Hematopoietic multipotent progenitor cell treated with erythropoietin and hydrocortisone succinate and interleukin-3 and kit ligand, for 4 days (in vitro differentiated cells): ENCODE results near the gene LGALS7.
"Not testable (repeated sequence)": the region's sequence is repeated elsewhere in the genome, so short reads cannot be mapped to it uniquely, and the experiment has no call there.

ENCODE experiments used
- DNase-seq: peaks from one replicate; pipeline ENCODE4 v3.0.0-alpha.2; 2015

Gene LGALS7

GRCh38 chr19:38773469-38774177 is at the start of gene LGALS7:
TSS of gene LGALS7 (minus strand) at chr19:38773517. CDS start at chr19:38773492, 25 bp downstream.
- no peak for DNase-seq

DNA sequence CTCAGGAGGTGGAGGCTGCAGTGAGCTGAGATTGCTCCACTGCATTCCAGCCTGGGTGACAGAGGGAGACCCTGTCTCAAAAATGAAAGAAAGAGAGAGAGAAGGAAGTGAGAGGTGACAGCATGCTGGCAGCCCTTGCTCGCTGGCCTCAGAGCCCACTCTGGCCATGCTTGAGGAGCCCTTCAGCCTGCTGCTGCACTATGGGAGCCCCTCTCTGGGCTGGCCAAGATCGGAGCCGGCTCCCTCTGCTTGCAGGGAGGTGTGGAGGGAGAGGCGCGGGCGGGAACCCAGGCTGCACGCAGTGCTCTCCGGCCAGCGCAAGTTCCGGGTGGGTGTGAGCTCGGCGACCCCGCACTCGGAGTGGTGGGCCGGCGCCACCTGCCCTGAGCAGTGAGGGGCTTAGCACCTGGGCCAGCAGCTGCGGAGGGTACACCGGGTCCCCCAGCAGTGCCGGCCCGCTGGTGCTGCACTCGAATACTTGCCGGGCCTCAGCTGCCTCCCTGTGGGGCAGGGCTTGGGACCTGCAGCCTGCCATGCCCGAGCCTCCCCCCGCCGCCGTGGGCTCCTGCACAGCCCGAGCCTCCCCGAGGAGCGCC is 48.0 kb upstream of the LGALS7 start:
- DNase-seq = not testable (repeated sequence)

GRCh38 chr19:38819231-38819920 is 46.1 kb upstream of the LGALS7 start:
- no peak for DNase-seq

- DNase-seq = no peak
Measured at GRCh38 chr19:38817081-38817480, 43.8 kb upstream of the LGALS7 start.

GRCh38 chr19:38816131-38816750 is 42.9 kb upstream of the LGALS7 start:
- no peak for DNase-seq

DNA sequence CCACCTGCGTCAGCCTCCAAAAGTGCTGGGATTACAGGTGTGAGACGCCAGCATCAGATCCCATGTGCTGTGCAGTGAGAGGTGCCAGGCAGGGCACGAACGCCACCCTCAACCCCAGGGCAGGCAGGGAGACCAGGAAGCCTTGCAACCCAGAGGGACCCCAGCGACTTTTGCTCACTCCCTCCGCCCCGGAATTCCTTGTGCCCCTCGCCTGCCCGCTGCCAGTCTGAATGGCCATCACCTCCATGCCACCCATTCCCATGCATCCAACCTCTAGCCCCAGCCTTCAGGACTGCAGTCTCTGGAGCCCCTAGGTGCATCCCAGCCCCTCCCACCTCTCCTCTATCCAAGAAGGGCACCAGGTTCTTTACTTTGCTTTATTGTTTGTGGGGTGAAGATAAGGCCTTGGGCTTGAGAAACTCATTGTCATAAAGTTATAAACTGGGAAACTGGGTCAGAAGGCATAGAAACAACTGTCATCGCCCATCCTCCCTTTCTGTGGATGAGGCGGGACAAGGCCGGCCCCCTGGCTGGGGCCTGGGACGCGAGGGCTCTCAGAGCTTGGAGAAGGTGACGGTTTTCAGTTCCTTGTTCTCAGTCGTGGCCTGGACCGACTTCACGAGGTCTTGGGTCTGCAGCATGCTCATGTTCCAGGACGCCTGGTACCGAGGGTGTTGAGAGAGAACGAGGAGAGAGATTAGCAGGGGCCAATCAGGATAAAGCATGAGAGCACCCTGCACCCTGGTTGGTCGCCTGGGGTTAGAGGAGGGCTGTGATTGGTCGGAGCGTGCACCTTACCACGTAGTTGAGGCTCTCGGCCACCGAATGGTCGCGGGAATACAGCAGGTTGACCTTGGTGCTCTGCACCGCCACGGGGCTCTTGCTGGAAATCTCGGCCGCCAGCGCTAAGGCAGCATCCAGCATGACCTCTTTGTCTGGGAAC is 42.0 kb upstream of the LGALS7 start:
- DNase-seq = no peak

DNA sequence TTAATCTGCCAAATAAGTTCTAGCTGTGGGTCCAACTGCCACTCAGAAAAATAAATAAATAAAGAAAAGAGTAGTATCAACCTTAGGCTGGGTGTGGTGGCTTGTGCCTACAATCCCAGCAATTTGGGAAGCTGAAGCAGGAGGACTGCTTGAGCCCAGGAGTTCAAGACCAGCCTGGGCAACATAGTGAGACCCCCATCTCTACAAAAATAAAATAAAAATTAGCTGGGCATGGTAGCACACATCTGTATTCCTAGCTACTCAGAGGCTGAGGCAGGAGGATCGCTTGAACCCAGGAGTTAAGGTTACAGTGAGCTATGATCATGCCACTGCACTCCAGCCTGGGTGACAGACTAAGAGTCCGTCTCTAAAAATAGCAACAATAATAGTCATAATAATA is 40.6 kb upstream of the LGALS7 start:
- not testable (repeated sequence) for DNase-seq

GRCh38 chr19:38813323-38813722 is 40.0 kb upstream of the LGALS7 start:
- DNase-seq = no peak

DNA sequence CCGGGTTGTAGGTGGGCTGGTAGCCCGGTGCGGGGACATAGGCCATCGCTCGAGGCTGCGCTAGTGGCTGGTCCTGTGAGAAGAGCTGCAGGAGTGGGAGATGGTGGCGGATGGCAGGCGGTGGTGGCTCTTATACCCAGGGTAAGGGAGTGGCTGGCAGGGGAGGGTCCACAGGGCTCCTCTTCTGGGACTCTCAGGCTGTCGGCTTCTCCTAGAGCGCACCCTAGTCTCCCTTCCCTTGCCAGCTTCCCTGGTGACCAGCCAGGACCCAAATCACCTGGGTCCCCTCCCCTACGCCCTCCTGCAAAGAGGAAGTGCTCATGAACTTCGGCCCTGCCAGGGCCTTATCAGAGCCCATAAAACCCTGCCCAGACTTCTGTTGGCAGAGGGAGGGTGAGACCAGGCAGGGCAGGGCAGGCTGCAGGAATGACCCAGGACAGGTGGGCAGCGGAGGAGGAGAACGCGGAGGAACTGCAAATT is 39.6 kb upstream of the LGALS7 start, which contains the start of gene LGALS4:
Gene LGALS4, minus strand, starts transcription at position 105 of the 480 bp plus-strand sequence. Its CDS starts 59 bp downstream, at position 46.
- DNase-seq = peak; percentile 55

DNA sequence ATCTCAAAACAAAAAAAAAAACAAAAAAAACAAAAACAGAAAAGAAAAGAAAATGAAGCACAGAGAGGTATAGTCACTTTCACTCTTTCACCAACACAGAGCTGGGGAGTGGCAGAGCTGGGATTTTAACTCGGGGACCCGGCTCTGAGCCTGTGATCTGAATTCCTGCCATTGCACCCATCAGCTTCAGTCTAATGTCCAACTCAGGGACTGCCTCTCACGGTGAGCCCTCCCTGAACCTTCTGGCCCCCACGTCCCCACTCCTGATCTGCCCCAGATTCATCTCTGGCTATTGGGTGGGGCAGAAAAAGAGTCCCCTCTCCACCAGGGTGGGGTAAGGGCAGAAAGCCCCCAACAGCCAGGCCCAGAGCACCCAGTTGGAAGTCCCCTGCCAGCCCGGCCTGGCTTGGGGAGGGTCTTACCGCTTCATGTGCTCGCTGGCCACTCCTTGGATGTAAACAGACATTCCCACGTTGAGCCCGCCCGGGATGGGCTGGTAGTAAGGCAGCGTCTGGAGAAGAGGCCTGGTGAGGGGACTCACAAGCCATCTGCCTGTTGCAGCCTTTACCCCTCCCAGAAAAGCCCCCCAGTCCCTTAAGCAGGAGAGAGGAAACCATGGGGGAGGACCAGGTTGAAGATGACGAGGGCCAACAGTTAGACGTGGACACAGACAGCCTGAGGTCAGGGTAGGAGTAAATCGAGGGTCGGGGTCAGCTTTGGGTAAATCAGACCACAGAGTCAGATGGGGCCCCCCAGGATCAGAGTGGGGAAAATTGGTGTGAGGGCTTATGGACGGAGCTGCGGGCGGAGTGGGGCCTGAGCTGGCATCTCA is 38.9 kb upstream of the LGALS7 start:
- DNase-seq = no peak

DNA sequence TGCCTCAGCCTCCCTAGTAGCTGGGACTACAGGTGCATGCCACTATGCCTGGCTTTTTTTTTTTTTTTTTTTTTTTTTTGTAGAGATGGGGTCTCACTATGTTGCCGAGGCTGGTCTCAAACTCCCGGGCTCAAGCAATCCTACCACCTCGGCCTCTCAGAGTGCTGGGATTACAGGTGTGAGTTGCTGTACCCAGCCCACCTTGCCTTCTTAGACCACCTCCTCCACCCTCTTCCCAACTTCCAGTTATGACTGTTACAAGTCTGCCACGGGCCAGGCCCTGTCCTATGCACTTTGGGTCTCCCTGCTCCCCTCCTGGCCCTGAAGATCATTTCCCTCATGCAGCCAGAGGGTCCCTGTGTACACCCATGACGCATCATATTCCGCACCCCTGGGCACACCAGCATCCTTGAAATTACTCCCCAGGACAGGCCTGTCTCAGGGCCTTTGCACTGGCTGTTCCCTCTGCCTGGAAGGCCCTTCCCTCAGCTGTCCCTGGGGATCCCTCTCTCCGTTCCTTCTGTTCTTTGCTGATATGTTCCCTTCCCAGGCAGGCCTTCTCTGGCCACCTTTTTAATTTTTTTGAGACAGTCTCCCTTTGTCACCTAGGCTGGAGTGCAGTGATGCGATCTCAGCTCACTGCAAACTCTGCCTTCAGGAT is 36.4 kb upstream of the LGALS7 start:
- DNase-seq = no peak

GRCh38 chr19:38808741-38809140 is 35.4 kb upstream of the LGALS7 start:
- no peak for DNase-seq

DNA sequence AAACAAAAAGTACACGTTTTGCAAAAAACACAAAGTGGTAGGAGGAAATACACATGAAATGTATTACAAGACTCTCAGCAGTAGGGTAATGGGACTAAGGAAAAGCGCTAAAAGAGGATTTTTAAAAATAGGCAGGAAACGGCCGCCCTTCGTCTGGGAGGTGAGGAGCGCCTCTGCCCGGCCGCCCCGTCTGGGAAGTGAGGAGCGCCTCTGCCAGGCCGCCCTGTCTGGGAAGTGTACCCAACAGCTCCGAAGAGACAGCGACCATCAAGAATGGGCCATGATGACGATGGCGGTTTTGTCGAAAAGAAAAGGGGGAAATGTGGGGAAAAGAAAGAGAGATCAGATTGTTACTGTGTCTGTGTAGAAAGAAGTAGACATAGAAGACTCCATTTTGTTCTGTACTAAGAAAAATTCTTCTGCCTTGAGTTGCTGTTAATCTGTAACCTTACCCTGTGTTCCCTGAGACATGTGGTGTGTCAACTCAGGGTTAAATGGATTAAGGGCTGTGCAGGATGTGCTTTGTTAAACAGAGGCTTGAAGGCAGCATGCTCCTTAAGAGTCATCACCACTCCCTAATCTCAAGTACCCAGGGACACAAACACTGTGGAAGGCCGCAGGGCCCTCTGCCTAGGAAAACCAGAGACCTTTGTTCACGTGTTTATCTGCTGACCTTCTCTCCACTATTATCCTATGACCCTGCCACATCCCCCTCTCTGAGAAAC is 34.2 kb upstream of the LGALS7 start:
- DNase-seq = not testable (repeated sequence)

DNA sequence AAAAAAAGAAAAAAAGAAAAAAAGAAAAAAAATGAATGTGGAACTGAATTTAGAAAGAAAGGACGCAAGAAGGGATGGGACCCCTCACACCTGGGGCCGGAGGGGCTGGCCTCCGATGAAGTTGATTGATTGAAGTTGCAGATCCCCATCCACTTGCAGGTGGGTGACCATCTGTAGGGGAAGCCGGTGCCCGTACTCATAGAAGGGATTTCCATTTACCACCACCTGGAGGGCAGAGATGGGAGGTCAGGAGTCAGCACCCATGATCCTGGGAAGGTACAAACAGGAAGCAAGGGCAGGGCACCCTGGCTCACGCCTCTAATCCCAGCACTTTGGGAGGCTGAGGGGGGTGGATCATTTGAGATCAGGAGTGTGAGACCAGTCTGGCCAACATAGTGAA is 33.1 kb upstream of the LGALS7 start:
- DNase-seq = no peak

- no peak for DNase-seq
Measured at GRCh38 chr19:38805180-38805579, 31.9 kb upstream of the LGALS7 start.

- DNase-seq = no peak
Measured at GRCh38 chr19:38803543-38803942, 30.2 kb upstream of the LGALS7 start.

DNA sequence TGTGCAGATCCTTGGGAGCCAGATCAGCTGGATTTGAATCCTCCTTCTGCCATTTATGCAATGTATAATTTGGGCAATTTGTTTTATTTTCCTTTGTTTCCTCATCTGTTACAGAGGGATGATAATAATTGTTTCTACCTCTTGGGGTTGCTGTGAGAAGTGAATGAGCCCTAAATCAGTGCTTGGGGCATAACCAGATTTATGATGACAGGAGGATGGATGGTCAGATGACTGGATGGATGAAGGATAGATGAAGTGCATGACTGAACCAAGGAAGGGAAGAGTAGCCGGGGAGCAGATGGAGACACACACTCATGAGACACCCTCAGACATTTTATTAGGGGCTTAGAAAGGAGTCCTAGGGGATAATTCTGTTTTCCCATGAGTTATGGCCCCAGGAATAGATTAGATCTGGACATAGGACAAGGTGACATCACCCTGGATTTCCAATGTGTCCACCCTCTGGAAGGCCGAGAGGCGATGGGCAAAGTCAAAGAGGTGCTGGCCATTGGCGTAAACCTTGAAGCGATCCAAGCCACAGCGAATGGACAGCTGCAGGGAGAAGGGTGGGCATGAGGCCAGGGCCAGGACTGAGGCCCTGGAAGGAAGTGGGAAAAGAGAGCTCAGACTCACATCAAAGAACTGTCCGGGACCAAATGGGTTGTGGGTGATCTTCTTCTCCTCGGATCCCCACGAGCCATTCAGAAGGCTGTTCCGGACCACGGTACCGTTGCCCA is 28.2 kb upstream of the LGALS7 start:
- DNase-seq = no peak

DNA sequence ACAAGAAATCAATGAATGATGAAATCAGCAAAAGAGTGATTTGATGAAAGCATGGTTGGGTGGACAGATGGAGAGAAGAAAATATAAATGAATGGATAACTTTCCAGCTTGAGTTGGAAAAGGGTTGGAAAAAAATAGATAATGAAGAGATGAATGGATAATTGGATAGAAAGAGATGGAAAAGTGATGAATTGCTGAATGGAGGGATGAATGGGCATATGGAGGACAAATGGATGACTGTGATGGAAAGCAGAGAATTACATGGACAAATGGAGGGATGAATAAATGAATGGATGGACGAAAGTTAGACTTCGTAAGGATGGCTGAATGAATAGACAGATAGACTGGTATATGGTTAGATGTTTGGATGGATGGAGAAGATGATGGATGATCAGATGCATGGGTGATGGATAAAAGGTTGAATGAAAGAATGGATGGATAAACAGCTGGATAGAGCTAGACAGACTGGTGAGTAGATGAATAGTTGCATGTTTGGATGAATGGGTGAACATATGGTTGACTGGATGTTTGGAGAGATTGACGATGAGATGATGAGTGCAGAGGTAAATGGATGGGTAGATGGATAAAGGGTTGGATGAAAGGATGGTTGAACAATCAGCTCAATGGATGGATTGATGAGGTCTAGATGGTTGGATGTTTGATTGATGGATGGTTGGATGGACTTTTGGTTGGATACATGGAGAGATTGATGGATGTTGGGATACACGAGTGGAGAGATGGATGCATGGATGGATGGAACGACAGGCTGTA is 27.4 kb upstream of the LGALS7 start:
- no peak for DNase-seq
